NCI-H2227 (cell line): ENCODE results near the gene TBC1D1.
A peak's percentile ranks its signal among the peaks of the same experiment; 100 is the strongest.

Experiments
- DNase-seq: peaks from one replicate; lab custom pipeline; 2025; ENCODE audit not compliant: unreplicated experiment; lab: John Stamatoyannopoulos, UW

Gene TBC1D1, protein sequence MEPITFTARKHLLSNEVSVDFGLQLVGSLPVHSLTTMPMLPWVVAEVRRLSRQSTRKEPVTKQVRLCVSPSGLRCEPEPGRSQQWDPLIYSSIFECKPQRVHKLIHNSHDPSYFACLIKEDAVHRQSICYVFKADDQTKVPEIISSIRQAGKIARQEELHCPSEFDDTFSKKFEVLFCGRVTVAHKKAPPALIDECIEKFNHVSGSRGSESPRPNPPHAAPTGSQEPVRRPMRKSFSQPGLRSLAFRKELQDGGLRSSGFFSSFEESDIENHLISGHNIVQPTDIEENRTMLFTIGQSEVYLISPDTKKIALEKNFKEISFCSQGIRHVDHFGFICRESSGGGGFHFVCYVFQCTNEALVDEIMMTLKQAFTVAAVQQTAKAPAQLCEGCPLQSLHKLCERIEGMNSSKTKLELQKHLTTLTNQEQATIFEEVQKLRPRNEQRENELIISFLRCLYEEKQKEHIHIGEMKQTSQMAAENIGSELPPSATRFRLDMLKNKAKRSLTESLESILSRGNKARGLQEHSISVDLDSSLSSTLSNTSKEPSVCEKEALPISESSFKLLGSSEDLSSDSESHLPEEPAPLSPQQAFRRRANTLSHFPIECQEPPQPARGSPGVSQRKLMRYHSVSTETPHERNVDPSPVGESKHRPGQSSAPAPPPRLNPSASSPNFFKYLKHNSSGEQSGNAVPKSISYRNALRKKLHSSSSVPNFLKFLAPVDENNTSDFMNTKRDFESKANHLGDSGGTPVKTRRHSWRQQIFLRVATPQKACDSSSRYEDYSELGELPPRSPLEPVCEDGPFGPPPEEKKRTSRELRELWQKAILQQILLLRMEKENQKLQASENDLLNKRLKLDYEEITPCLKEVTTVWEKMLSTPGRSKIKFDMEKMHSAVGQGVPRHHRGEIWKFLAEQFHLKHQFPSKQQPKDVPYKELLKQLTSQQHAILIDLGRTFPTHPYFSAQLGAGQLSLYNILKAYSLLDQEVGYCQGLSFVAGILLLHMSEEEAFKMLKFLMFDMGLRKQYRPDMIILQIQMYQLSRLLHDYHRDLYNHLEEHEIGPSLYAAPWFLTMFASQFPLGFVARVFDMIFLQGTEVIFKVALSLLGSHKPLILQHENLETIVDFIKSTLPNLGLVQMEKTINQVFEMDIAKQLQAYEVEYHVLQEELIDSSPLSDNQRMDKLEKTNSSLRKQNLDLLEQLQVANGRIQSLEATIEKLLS (N-terminal part only)

DNA sequence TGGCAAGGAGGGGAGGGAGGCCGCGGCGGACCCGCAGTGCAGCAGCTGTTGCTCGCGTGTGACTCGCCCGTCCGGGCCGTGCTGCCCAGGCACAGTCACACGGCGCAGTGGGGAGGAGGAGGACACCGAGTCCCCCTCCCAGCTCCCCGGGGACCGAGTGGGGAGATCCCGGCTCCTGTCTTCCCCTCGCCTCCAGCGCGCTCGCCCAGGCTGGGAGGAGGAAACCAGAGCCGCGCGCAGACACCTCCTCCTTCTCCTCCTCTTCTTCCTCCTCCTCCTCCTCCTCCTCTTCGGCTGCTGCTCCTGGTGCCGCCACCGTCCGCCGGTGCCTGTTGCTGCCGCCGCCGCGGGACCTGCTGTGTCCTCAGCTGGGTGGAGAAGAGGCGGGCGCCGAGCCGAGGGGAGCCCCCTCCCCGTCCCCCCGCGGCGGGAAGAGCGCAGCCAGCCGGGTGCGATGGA, at the start of gene TBC1D1:
TSS of gene TBC1D1 (plus strand) at position 284 of the 459 bp plus-strand sequence. CDS start 11,012 bp downstream, outside the sequence.
- peak; percentile 19 for DNase-seq

DNA sequence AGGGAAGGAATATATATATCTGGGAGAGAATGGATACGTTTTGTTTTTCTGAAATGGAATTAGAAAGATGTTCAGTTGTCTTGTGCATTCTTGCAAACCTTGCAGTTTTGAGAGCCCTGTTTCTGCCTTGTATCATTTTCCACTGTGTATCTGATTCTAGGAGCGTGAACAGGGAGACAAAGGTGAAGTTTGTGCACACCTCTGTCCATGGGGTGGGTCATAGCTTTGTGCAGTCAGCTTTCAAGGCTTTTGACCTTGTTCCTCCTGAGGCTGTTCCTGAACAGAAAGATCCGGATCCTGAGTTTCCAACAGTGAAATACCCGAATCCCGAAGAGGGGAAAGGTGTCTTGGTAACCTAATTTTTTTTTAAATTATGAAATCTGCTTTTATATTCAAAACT, 46.7 kb upstream of the TBC1D1 start:
- no peak for DNase-seq

DNA sequence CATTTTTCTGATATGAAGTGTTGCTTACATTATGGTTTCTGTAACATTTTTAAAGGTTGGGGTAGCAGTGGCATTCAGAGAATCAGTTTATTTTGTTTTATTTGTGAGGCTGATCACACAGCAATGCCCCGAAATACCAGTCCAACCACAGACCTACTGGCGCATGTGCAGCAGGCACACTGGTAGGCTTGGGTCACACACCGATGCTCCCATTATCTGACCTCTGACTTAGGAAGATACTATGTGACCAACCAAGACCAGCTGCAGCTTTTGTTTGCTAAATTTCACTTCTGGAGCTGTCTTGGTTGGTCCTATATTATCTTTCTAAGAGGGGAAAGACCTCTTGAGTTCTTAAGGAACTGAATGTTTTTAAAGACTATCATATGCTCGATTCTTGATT, 45.7 kb upstream of the TBC1D1 start:
- DNase-seq, result no peak

GRCh38 chr4:37847311-37847884, 43.5 kb upstream of the TBC1D1 start:
- no peak for DNase-seq

- no peak for DNase-seq
These were observed 38.5 kb upstream of the TBC1D1 start for GRCh38 chr4:37852376-37852775.

DNA sequence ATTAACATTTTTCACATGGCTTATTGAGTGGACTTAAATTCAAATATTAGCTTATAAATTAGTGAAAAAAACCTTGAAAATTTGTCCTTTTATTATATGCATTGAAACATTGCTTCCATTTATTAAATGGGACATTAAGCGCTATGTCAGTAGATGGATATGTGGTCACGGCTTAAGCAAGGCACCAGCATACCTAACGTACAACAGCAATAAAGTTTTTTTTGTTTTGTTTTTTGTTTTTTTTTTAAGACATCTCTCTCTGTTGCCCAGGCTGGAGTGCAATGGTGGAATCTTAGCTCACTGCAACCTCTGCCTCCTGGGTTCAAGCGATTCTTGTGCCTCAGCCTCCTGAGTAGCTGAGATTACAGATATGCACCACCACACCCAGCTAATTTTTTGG, 32.8 kb upstream of the TBC1D1 start:
- DNase-seq, result no peak

DNA sequence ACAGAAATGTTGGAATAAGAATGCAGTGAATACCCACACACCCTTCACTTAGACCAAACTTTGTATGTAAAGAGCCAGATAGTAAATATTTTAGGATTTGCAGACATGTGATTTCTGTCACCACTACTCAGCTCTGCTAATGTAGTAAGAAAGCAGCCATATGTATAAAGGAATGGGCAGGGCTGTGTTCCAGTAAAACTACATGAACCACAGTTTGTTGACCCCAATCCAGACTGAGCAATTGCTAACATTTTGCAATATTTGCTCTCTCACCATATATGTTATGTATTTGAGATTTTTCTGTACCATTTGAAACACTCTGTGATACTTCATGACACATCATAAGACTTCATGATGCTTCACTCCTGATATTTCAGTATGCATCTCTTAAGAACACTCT, 32.0 kb upstream of the TBC1D1 start:
- no peak for DNase-seq

DNA sequence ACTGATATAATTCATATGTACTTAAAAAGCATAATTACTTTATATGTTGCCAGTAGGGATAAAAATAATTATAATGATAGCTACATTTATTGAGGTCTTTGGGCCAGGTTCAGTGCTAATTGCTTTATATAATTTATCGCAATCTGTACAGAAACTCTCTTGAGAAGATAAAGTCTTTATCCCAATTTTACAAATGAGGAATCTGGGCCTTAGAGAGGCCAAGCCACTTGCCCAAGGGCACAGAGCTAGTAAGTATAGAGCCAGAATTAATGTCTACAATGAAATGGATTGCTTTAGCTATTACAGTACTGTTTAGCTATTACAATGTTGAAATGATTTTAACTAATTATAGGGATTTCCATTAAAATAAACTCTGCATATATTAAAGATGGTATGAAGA, 30.6 kb upstream of the TBC1D1 start:
- no peak for DNase-seq

GRCh38 chr4:37862961-37863360, 27.9 kb upstream of the TBC1D1 start:
- no peak for DNase-seq

DNA sequence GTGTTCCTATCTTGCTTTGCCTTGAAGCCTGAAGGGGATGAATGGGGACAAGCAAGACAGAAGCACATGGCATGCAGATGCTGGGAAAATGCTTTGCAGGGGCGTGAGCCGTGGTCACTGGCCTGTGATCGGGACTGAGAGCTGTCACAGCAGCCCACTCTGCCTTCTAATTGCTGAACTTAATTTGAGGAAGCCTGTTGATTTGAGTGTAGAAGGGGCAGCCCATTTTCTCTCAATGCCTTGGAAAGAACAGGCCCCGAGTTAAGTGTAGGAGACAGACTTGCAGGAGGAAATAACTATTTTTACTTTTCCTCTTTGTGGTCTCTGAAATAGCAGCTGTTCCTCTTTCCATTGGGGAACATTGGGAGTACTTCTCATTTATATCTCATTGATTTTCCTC, 26.1 kb upstream of the TBC1D1 start:
- no peak for DNase-seq

DNA sequence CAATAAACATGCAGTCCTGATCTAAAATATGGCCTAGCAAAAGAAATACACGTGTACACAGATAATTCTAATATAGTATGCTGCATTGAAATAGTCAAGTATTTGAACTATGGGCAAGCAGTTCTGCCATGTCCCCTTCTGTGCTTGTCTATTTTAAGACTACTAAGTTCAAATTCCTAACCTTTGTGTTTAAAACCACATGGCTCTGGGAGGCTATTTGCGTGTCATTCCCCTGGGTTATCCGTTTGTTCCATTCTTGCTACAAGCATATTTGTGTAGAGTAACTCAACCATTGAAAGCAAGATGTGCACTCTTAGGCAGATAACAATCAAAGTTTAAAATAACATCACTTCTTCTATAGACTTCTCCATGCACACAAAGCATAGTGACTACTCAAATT, 25.4 kb upstream of the TBC1D1 start:
- no peak for DNase-seq

DNA sequence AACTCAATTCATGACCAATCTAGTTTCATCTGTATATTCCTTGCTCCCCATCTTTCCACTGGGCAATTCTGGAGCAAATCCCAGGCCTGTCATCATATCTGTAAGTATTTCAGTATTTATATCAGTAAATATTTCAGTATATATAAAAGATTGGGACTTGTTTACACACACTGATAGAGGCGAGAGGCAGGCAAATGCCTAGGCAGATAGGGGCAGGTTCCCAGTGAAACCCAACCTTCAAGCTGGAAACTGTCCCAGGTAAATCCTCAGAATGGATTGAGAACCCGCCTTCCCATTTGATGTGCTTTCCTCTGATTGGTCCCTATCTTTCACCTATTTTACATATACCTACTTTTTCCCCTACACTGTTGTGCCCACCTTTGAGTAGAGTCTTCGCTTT, 23.8 kb upstream of the TBC1D1 start:
- DNase-seq, result no peak

- no peak for DNase-seq
These were observed 22.6 kb upstream of the TBC1D1 start for GRCh38 chr4:37868238-37868637.

DNA sequence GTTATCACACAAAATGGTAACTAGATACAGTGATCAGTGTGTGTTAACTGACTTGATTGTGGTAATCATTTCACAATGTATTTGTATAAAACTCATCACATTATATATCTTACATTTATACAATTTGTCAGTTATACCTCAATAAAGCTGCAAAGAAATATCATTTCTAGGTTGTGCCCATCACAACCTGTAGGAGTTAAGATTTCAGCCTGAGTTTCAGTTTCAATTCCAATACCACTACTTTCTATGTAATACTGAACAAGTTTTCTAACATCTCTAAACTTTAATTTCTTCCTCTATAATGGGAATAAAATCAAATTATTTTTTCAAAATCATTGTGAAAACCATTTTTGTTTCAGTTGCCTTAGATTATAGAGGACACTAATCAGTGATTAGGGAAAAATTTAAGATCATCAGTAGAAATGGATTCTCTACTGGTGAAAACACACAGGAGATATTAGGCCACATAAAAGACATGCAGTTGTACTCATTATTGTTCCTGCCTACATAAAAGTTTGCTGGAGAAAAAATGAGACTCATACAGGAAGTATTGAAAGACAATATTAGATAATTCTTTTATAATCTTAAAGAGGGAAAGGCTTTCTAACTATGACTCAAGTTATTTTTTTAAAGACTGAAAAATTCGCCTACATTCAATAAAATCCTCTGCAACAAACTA, 18.4 kb upstream of the TBC1D1 start:
- no peak for DNase-seq

DNA sequence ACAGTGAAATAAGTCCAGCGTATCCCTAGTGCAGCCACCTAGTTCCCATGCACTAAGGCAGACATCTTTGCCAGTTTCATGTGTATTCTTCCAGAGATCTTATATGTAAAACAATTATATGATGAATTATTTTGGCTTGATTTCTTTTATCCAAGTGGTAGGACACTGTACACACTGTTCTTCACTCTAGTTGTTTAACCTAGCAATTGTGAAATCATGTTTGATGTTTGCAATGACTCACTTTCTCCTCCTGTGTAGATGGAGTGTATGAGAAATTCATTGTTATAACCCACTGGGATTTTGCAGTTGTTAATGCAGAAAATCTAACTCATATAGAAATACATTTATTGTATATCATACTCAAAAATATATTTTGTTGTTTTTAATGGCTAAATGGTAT, 17.5 kb upstream of the TBC1D1 start:
- no peak for DNase-seq

- DNase-seq, result no peak
These were observed 14.7 kb upstream of the TBC1D1 start for GRCh38 chr4:37876156-37876555.

DNA sequence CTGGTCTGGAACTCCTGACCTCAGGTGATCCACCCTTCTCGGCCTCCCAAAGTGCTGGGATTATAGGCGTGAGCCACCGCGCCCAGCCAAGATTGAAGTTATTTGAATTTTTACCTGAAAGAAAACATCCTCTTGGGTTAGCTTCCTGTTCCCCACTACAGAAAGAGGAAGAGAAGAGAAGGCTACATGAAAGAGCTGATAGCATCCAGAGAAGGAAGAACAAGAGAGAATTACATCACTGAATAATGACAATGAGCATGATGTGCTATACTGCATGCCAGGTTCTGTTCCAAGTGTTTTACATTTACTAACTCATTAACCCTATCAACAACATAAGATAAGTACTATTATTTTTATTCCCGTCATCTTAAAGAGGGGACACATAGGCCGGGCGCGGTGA, 11.5 kb upstream of the TBC1D1 start:
- DNase-seq, result no peak

- DNase-seq, result no peak
These were observed 9.1 kb upstream of the TBC1D1 start for GRCh38 chr4:37881811-37882210.

DNA sequence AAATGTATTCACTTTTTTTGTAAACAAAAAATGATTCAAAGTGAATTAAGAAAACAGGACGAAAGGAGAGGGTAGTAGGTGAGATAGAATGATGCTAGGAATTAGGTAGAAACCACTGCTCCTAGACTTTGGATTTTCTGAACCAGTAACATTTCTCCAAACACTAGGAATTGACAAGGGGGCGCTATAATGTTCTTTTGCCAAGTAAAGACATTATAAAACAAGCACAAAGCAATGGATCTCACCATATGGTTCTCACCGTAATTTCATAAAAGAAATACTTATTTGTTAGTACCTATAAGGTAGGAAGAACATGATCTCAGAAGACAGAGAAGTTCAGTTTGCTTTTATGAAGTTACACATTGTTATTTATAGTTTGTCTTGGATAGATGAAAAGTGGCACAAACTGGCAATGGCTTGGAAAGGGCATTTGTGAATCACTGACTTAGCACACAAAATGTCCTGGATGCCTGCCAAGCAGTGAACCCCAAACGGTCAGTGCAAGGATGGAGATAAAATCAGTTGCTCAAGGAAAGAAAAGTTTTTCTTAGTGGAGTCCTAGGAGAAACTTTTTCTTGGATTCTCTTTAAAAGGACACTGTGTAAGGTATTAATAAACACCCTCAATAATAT, 8.1 kb upstream of the TBC1D1 start:
- DNase-seq, result no peak
